ENCODE data around the gene SRGAP3.

DNA sequence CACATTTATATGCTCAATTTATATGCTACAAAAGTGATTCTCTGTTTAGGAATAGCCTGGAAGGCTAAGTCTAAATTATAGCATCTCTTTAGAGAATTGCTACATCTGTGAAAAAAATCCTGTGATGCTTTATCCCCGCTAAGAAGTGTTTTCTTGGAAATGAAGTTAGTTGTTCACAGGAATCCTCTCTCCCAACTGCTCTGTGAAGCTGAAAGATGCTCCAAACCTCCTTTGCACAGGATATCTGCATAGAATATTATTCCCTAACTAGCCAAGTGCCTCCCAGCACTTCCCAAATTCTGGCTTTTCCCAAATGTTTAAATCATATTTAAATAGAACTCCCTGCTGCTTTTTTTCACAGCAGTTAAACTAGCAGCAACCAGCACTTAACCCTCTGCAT is 132.2 kb downstream of the SRGAP3 start:
- no peak for TF ChIP-seq POLR2A (IDR thresholded peaks at IDR 0.05)
- TF ChIP-seq, protein P1, sequence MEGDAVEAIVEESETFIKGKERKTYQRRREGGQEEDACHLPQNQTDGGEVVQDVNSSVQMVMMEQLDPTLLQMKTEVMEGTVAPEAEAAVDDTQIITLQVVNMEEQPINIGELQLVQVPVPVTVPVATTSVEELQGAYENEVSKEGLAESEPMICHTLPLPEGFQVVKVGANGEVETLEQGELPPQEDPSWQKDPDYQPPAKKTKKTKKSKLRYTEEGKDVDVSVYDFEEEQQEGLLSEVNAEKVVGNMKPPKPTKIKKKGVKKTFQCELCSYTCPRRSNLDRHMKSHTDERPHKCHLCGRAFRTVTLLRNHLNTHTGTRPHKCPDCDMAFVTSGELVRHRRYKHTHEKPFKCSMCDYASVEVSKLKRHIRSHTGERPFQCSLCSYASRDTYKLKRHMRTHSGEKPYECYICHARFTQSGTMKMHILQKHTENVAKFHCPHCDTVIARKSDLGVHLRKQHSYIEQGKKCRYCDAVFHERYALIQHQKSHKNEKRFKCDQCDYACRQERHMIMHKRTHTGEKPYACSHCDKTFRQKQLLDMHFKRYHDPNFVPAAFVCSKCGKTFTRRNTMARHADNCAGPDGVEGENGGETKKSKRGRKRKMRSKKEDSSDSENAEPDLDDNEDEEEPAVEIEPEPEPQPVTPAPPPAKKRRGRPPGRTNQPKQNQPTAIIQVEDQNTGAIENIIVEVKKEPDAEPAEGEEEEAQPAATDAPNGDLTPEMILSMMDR (IDR thresholded peaks at IDR 0.05) = no peak

Data from body of pancreas (tissue), 4 donors.